GM23338 (cell line): Measurements from ENCODE around the gene ZNF525. TPM values are rescaled to one million over a fixed set of nuclear protein-coding genes. Genes with fewer than 3 reads are reported as not detected.
A peak's percentile ranks its signal among the peaks of the same experiment; 100 is the strongest.

Experiments used
- ATAC-seq: fragments of 200-7000 bp; cut with Tn5 transposase; 3 replicates; pipeline ENCODE4 v1.9.1; 2020
- DNase-seq: peaks from one replicate; pipeline ENCODE4 v3.0.0-alpha.2; 2015; ENCODE audit warnings: low spot score
- H2AFZ ChIP-seq: fragments of 200-600 bp; sonication (generic); 2 replicates; pipeline ENCODE4 v1.8.0; 2016; ENCODE audit warnings: antibody characterized with exemption, mild to moderate bottlenecking, moderate library complexity
- H3F3A ChIP-seq: fragments of 200-600 bp; sonication (generic); replicated peaks from 2 replicates; pipeline ENCODE4 v1.8.0; 2017; ENCODE audit warnings: antibody characterized with exemption, mixed run types, low read depth
- H3K27ac ChIP-seq: fragments of 200-600 bp; sonication (generic); 2 replicates; pipeline ENCODE4 v1.6.1; 2016; ENCODE audit warnings: low read depth
- H3K27me3 ChIP-seq: fragments of 200-600 bp; sonication (generic); 2 replicates; pipeline ENCODE4 v1.8.0; 2016; ENCODE audit warnings: mild to moderate bottlenecking, mixed run types, moderate library complexity; ENCODE audit not compliant: insufficient read depth
- H3K36me3 ChIP-seq: fragments of 200-600 bp; sonication (generic); 2 replicates; pipeline ENCODE4 v1.8.0; 2016; ENCODE audit warnings: mild to moderate bottlenecking; ENCODE audit not compliant: insufficient read depth
- H3K4me1 ChIP-seq: fragments of 200-600 bp; sonication (generic); 2 replicates; pipeline ENCODE4 v1.8.0; 2016; ENCODE audit warnings: mild to moderate bottlenecking, moderate library complexity; ENCODE audit not compliant: insufficient read depth
- H3K4me2 ChIP-seq: fragments of 200-600 bp; sonication (generic); 2 replicates; pipeline ENCODE4 v1.7.1; 2017; ENCODE audit warnings: mixed run types
- H3K4me3 ChIP-seq: fragments of 200-600 bp; sonication (generic); 2 replicates; pipeline ENCODE4 v1.6.1; 2016; ENCODE audit warnings: mixed run types
- H3K79me2 ChIP-seq: fragments of 200-600 bp; sonication (generic); replicated peaks from 2 replicates; pipeline ENCODE4 v1.8.0; 2017; ENCODE audit warnings: mild to moderate bottlenecking; ENCODE audit not compliant: insufficient read depth
- H3K9me2 ChIP-seq: fragments of 200-600 bp; sonication (generic); 2 replicates; pipeline ENCODE4 v1.8.0; 2017; ENCODE audit not compliant: insufficient read depth
- H4K20me1 ChIP-seq: fragments of 200-600 bp; sonication (generic); replicated peaks from 2 replicates; pipeline ENCODE4 v1.8.0; 2017; ENCODE audit warnings: mild to moderate bottlenecking; ENCODE audit not compliant: insufficient read depth
- H3K27ac Mint-ChIP-seq: 2 replicates; pipeline ENCODE4 v1.8.0; 2020; ENCODE audit warnings: inconsistent platforms, mild to moderate bottlenecking, moderate library complexity, mixed read lengths
- H3K27me3 Mint-ChIP-seq: 3 replicates; pipeline ENCODE4 v1.8.0; 2022; ENCODE audit warnings: low read depth, mild to moderate bottlenecking, moderate library complexity, mixed read lengths, inconsistent platforms; ENCODE audit not compliant: insufficient read depth, poor library complexity
- H3K36me3 Mint-ChIP-seq: 3 replicates; pipeline ENCODE4 v1.8.0; 2021; ENCODE audit warnings: low read depth, mild to moderate bottlenecking, inconsistent platforms, moderate library complexity, mixed read lengths
- H3K4me1 Mint-ChIP-seq: 3 replicates; pipeline ENCODE4 v1.8.0; 2020; ENCODE audit warnings: mild to moderate bottlenecking, inconsistent platforms, mixed read lengths
- H3K4me3 Mint-ChIP-seq: 3 replicates; pipeline ENCODE4 v1.8.0; 2021; ENCODE audit warnings: moderate library complexity, mild to moderate bottlenecking, inconsistent platforms, mixed read lengths
- H3K9me3 Mint-ChIP-seq: 3 replicates; pipeline ENCODE4 v1.8.0; 2020; ENCODE audit warnings: moderate library complexity, mild to moderate bottlenecking, inconsistent platforms, mixed read lengths
- EZH2 ChIP-seq: fragments of 200-600 bp; sonication (generic); IDR thresholded peaks from one replicate; pipeline ENCODE4 v1.8.0; 2017; ENCODE audit warnings: antibody characterized with exemption, mild to moderate bottlenecking, low read depth; ENCODE audit not compliant: unreplicated experiment
- JUNB ChIP-seq: IDR thresholded peaks from one replicate; pipeline ENCODE4 v1.6.1; 2016; ENCODE audit warnings: antibody characterized with exemption; ENCODE audit not compliant: unreplicated experiment
- STAT1 ChIP-seq: IDR thresholded peaks from one replicate; pipeline ENCODE4 v1.6.1; 2016; ENCODE audit warnings: antibody characterized with exemption; ENCODE audit not compliant: unreplicated experiment
- ZNF114 ChIP-seq: fragments of 250-450 bp; sonication (Bioruptor Pico); IDR thresholded peaks from 2 replicates; pipeline ENCODE4 v1.5.0; 2020; ENCODE audit warnings: mild to moderate bottlenecking, moderate library complexity
- ZNF331 ChIP-seq: fragments of 250-450 bp; sonication (Bioruptor Pico); IDR thresholded peaks from 2 replicates; pipeline ENCODE4 v1.5.0; 2020; ENCODE audit warnings: low read depth, mild to moderate bottlenecking, moderate library complexity
- polyA plus RNA-seq: library from polyadenylated mRNA; unstranded; fragments of >200 nt; fragmentation: Nextera tagmentation; extraction: Ambion mirVana; gene quantifications from 2 replicates; pipeline ENCODE4 v1.2.1, GENCODE V29; 2016
- total RNA-seq: library from RNA; depleted of rRNA; stranded (reverse); fragments of >200 nt; shearing (Covaris generic); gene quantifications from 2 replicates; pipeline ENCODE4 v1.2.3, GENCODE V29; 2014
- TF ChIP-seq, protein P1 (sequence below): fragments of 250-450 bp; sonication (Bioruptor Pico); IDR thresholded peaks from 2 replicates; pipeline ENCODE4 v1.5.0; 2020; ENCODE audit warnings: mild to moderate bottlenecking, moderate library complexity
- TF ChIP-seq, protein P2 (sequence below): IDR thresholded peaks from 2 replicates; pipeline ENCODE4 v1.6.1; 2016; ENCODE audit warnings: antibody characterized with exemption
- TF ChIP-seq, protein P3 (sequence below), 2 experiments: fragments of 200-600 bp in 1 of 2; sonication (generic) in 1 of 2; conservative IDR thresholded peaks; 2 replicates each; pipeline versions ENCODE4 v1.5.1 to v1.6.1; 2016 to 2017; ENCODE audit warnings: antibody characterized with exemption in 2 of 2, low read depth in 2 of 2, mild to moderate bottlenecking in 2 of 2, moderate library complexity in 1 of 2

ZNF525 gene
- total and polyA plus RNA-seq, 2 experiments from 2014 or later: 39.3 to 99.8 TPM

DNA sequence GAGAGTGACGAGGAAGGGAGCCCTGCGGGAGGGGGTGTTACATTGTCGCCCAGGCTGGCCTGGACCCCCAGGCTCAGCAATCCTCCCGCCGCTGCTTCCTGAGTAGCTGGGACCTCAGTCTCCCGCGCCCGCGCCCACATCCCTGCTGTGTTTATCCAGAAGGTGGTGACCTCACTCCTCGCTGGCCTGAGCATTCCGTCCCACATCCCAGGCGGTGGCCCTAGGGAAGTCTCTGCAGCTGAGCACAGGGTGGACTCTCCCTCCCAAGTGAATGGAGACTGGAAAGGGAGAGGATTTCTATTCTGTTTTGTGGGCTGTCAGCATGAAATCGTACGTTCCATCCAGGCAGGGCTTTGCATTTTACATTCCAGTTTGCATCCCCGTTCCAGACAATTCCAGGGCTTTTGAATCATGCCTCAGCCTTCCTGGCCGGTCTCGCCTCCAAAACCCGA is 29.0 kb downstream of the ZNF525 start:
- Histone ChIP-seq H3K36me3 (peaks cover 6% of the 10 kb centered on the region; the same call in 1 of the 2 replicates), H3K27me3 (no peaks in the 10 kb centered on the region), H3K4me2 (peak overlapping the region; percentile 100), H3F3A (peaks cover 3% of the 10 kb centered on the region; the same call in 1 of the 2 replicates), H3K9me2 (peaks cover 3% of the 10 kb centered on the region; the same call in 1 of the 2 replicates), H3K79me2 (peaks cover 15% of the 10 kb centered on the region), H4K20me1 (peaks cover 9% of the 10 kb centered on the region; the same call in 1 of the 2 replicates), H3K4me1 (peaks cover 39% of the 10 kb centered on the region), H2AFZ (peak overlapping the region; percentile 29), H3K4me3 (peak overlapping the region; percentile 97), H3K27ac (peak overlapping the region; percentile 89)
- H3K27me3 Mint-ChIP-seq: peaks cover 21% of the 10 kb centered on the region
- peak overlapping the region; percentile 98 for H3K4me3 Mint-ChIP-seq
- TF ChIP-seq JUNB: no peak
- TF ChIP-seq ZNF331 (CRISPR knock-in tag): no peak
- TF ChIP-seq, protein P1, sequence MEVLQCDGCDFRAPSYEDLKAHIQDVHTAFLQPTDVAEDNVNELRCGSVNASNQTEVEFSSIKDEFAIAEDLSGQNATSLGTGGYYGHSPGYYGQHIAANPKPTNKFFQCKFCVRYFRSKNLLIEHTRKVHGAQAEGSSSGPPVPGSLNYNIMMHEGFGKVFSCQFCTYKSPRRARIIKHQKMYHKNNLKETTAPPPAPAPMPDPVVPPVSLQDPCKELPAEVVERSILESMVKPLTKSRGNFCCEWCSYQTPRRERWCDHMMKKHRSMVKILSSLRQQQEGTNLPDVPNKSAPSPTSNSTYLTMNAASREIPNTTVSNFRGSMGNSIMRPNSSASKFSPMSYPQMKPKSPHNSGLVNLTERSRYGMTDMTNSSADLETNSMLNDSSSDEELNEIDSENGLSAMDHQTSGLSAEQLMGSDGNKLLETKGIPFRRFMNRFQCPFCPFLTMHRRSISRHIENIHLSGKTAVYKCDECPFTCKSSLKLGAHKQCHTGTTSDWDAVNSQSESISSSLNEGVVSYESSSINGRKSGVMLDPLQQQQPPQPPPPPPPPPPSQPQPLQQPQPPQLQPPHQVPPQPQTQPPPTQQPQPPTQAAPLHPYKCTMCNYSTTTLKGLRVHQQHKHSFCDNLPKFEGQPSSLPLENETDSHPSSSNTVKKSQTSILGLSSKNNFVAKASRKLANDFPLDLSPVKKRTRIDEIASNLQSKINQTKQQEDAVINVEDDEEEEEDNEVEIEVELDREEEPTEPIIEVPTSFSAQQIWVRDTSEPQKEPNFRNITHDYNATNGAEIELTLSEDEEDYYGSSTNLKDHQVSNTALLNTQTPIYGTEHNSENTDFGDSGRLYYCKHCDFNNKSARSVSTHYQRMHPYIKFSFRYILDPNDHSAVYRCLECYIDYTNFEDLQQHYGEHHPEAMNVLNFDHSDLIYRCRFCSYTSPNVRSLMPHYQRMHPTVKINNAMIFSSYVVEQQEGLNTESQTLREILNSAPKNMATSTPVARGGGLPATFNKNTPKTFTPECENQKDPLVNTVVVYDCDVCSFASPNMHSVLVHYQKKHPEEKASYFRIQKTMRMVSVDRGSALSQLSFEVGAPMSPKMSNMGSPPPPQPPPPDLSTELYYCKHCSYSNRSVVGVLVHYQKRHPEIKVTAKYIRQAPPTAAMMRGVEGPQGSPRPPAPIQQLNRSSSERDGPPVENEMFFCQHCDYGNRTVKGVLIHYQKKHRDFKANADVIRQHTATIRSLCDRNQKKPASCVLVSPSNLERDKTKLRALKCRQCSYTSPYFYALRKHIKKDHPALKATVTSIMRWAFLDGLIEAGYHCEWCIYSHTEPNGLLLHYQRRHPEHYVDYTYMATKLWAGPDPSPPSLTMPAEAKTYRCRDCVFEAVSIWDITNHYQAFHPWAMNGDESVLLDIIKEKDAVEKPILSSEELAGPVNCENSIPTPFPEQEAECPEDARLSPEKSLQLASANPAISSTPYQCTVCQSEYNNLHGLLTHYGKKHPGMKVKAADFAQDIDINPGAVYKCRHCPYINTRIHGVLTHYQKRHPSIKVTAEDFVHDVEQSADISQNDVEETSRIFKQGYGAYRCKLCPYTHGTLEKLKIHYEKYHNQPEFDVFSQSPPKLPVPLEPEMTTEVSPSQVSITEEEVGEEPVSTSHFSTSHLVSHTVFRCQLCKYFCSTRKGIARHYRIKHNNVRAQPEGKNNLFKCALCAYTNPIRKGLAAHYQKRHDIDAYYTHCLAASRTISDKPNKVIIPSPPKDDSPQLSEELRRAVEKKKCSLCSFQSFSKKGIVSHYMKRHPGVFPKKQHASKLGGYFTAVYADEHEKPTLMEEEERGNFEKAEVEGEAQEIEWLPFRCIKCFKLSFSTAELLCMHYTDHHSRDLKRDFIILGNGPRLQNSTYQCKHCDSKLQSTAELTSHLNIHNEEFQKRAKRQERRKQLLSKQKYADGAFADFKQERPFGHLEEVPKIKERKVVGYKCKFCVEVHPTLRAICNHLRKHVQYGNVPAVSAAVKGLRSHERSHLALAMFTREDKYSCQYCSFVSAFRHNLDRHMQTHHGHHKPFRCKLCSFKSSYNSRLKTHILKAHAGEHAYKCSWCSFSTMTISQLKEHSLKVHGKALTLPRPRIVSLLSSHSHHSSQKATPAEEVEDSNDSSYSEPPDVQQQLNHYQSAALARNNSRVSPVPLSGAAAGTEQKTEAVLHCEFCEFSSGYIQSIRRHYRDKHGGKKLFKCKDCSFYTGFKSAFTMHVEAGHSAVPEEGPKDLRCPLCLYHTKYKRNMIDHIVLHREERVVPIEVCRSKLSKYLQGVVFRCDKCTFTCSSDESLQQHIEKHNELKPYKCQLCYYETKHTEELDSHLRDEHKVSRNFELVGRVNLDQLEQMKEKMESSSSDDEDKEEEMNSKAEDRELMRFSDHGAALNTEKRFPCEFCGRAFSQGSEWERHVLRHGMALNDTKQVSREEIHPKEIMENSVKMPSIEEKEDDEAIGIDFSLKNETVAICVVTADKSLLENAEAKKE (CRISPR knock-in tag): no peak
- TF ChIP-seq EZH2: no peak
- TF ChIP-seq, protein P2, sequence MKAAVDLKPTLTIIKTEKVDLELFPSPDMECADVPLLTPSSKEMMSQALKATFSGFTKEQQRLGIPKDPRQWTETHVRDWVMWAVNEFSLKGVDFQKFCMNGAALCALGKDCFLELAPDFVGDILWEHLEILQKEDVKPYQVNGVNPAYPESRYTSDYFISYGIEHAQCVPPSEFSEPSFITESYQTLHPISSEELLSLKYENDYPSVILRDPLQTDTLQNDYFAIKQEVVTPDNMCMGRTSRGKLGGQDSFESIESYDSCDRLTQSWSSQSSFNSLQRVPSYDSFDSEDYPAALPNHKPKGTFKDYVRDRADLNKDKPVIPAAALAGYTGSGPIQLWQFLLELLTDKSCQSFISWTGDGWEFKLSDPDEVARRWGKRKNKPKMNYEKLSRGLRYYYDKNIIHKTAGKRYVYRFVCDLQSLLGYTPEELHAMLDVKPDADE: peak; percentile 27; the same call in 1 of the 2 replicates
- no peak for TF ChIP-seq STAT1
- TF ChIP-seq, protein P3, sequence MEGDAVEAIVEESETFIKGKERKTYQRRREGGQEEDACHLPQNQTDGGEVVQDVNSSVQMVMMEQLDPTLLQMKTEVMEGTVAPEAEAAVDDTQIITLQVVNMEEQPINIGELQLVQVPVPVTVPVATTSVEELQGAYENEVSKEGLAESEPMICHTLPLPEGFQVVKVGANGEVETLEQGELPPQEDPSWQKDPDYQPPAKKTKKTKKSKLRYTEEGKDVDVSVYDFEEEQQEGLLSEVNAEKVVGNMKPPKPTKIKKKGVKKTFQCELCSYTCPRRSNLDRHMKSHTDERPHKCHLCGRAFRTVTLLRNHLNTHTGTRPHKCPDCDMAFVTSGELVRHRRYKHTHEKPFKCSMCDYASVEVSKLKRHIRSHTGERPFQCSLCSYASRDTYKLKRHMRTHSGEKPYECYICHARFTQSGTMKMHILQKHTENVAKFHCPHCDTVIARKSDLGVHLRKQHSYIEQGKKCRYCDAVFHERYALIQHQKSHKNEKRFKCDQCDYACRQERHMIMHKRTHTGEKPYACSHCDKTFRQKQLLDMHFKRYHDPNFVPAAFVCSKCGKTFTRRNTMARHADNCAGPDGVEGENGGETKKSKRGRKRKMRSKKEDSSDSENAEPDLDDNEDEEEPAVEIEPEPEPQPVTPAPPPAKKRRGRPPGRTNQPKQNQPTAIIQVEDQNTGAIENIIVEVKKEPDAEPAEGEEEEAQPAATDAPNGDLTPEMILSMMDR (conservative IDR thresholded peaks at IDR 0.05; ENCODE audit: low read depth in 2 of 2): no peak
- TF ChIP-seq ZNF114 (CRISPR knock-in tag): no peak
- H3K27ac Mint-ChIP-seq: peak overlapping the region; percentile 88
- DNase-seq (peak; percentile 84), ATAC-seq (peak; percentile 47)
- H3K36me3 Mint-ChIP-seq: peaks cover 7% of the 10 kb centered on the region
- H3K9me3 Mint-ChIP-seq: no peaks in the 10 kb centered on the region
- peaks cover 29% of the 10 kb centered on the region for H3K4me1 Mint-ChIP-seq
